Vagina (tissue), 2 donors: ENCODE data around the gene MAD1L1. TPM values are rescaled to one million over a fixed set of nuclear protein-coding genes. Genes with fewer than 3 reads are reported as not detected.

ENCODE experiments used
- DNase-seq, 2 donors: peaks; one replicate each; pipeline ENCODE4 v3.0.0-alpha.2; 2017; ENCODE audit errors: extremely low spot score in 2 of 2
- H3K27ac ChIP-seq: fragments of 200-600 bp; sonication (generic); one replicate; pipeline ENCODE4 v1.5.1; 2019
- H3K27me3 ChIP-seq: fragments of 200-600 bp; sonication (generic); one replicate; pipeline ENCODE4 v1.5.1; 2019
- H3K36me3 ChIP-seq, 2 donors: fragments of 200-600 bp; sonication (generic); one replicate each; pipeline ENCODE4 v1.5.1; 2017 to 2019
- H3K4me1 ChIP-seq: fragments of 200-600 bp; sonication (generic); one replicate; pipeline ENCODE4 v1.5.1; 2019
- H3K4me3 ChIP-seq, 2 donors: fragments of 200-600 bp; sonication (generic); 1 replicate in 1 of 2; 2 replicates in 1 of 2; pipeline ENCODE4 v1.5.1; 2016 to 2019
- H3K9me3 ChIP-seq: fragments of 200-600 bp; sonication (generic); one replicate; pipeline ENCODE4 v1.5.1; 2019
- POLR2A ChIP-seq, 2 donors: fragments of 450-650 bp; IDR thresholded peaks; one replicate each; pipeline ENCODE4 v1.6.1; 2017; ENCODE audit warnings: antibody characterized with exemption in 2 of 2, mild to moderate bottlenecking in 2 of 2, moderate library complexity in 2 of 2
- POLR2AphosphoS5 ChIP-seq, 2 donors: sonication (generic); formaldehyde crosslinking; IDR thresholded peaks; one replicate each; pipeline ENCODE4 v1.9.0; 2017; ENCODE audit warnings: antibody characterized with exemption in 2 of 2, mild to moderate bottlenecking in 2 of 2, low read depth in 1 of 2; ENCODE audit not compliant: insufficient read depth in 1 of 2
- intact Hi-C: fragments of 100-400 bp; cut with DNase I; formaldehyde crosslinking; loops from one replicate; pipeline ENCODE4 v1.15.1; 2023
- total RNA-seq: library from RNA; depleted of rRNA; stranded (reverse); fragments of >200 nt; gene quantifications from one replicate; pipeline ENCODE4 v1.2.3, GENCODE V29; 2016
- TF ChIP-seq, protein P1 (sequence below), 3 experiments: fragments of 450-650 bp in 2 of 3; fragments of 200-600 bp in 1 of 3; sonication (generic) in 1 of 3; IDR thresholded peaks; one replicate each; pipeline ENCODE4 v1.5.1; 2017 to 2019; ENCODE audit warnings: antibody characterized with exemption in 3 of 3, mild to moderate bottlenecking in 2 of 3, moderate library complexity in 2 of 3

Gene MAD1L1
- total RNA-seq, 1 donor from 2014 or later, result 62.4 TPM

- no peak for DNase-seq
- Histone ChIP-seq H3K4me1 (peaks cover 10% of the 10 kb centered on the region), H3K9me3 (no peaks in the 10 kb centered on the region), H3K4me3 (no peak overlapping the region), H3K27me3 (no peaks in the 10 kb centered on the region), H3K36me3 (no peaks in the 10 kb centered on the region), H3K27ac (no peak overlapping the region)
- intact Hi-C loops, result no loop called here
- TF ChIP-seq, protein P1, sequence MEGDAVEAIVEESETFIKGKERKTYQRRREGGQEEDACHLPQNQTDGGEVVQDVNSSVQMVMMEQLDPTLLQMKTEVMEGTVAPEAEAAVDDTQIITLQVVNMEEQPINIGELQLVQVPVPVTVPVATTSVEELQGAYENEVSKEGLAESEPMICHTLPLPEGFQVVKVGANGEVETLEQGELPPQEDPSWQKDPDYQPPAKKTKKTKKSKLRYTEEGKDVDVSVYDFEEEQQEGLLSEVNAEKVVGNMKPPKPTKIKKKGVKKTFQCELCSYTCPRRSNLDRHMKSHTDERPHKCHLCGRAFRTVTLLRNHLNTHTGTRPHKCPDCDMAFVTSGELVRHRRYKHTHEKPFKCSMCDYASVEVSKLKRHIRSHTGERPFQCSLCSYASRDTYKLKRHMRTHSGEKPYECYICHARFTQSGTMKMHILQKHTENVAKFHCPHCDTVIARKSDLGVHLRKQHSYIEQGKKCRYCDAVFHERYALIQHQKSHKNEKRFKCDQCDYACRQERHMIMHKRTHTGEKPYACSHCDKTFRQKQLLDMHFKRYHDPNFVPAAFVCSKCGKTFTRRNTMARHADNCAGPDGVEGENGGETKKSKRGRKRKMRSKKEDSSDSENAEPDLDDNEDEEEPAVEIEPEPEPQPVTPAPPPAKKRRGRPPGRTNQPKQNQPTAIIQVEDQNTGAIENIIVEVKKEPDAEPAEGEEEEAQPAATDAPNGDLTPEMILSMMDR (IDR thresholded peaks at IDR 0.05), result no peak
- TF ChIP-seq POLR2AphosphoS5 (IDR thresholded peaks at IDR 0.05; ENCODE audit: insufficient read depth in 1 of 2, low read depth in 1 of 2) (no peak), POLR2A (IDR thresholded peaks at IDR 0.05) (no peak)
Observed at GRCh38 chr7:1953199-1954190, 279.2 kb downstream of the MAD1L1 start.

DNA sequence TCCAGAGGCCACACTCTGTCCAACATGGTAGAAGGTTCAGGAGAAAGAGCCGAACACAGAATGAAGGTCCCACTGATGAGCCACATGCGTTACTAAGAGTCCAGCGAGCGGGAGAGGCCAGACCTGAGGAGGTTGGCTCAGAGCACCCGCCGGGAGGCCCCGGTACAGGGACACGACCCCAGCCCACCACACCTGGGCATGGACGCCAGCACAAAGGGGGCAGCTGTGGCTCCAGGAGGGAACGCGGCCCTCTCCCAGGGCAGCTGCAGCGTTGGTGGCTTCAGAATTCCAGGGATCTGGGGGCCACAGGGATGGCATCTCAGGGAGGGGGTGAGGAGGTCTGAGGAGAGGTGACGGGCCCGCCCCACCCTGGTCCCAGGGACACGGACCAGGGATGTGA, 280.0 kb downstream of the MAD1L1 start:
- intact Hi-C loops, result no loop called here
- Histone ChIP-seq H3K4me3 (no peak overlapping the region), H3K9me3 (no peaks in the 10 kb centered on the region), H3K27me3 (no peaks in the 10 kb centered on the region), H3K27ac (no peak overlapping the region), H3K36me3 (no peaks in the 10 kb centered on the region), H3K4me1 (peaks cover 17% of the 10 kb centered on the region)
- TF ChIP-seq POLR2A (IDR thresholded peaks at IDR 0.05), result no peak
- TF ChIP-seq, protein P1 (IDR thresholded peaks at IDR 0.05), result no peak
- no peak for TF ChIP-seq POLR2AphosphoS5 (IDR thresholded peaks at IDR 0.05; ENCODE audit: insufficient read depth in 1 of 2, low read depth in 1 of 2)
- DNase-seq, result no peak

DNA sequence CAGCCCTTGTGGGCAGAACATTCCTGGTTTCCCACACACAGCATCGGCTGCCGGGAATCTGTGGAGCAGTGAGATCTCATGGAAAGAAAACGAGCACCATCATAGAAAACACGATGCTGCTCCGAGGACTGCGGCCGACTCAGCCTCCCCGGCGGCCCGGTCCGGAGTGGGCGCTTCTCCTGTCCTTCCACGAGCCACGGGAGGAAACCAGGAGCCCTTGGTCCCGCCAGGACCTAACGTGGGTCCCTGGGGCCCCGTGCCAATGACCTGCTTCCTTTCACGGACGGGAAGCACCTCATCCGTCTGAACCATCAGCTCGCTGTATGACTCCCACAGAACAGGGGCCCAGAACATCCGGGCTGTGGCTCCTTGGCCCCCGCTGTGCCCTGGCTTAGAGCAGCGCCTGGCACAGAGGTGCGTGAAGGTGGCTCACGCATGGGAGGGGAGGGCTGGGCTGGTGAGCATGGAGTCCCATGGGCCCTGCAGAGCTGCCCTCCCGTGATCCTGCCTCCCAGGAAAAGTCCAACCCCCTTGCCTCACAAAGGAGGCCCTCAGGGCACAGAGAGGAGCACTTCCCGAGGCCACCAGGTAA, 280.5 kb downstream of the MAD1L1 start:
- no peaks in the 10 kb centered on the region for H3K9me3 ChIP-seq
- no peak for DNase-seq
- H3K27ac ChIP-seq, result no peak overlapping the region
- intact Hi-C loops, result no loop called here
- H3K4me3 ChIP-seq, result no peak overlapping the region
- H3K27me3 ChIP-seq, result no peaks in the 10 kb centered on the region
- H3K4me1 ChIP-seq, result peaks cover 17% of the 10 kb centered on the region
- TF ChIP-seq POLR2A (IDR thresholded peaks at IDR 0.05) (no peak), POLR2AphosphoS5 (IDR thresholded peaks at IDR 0.05; ENCODE audit: insufficient read depth in 1 of 2, low read depth in 1 of 2) (no peak)
- TF ChIP-seq, protein P1 (IDR thresholded peaks at IDR 0.05), result no peak
- H3K36me3 ChIP-seq, result no peaks in the 10 kb centered on the region

DNA sequence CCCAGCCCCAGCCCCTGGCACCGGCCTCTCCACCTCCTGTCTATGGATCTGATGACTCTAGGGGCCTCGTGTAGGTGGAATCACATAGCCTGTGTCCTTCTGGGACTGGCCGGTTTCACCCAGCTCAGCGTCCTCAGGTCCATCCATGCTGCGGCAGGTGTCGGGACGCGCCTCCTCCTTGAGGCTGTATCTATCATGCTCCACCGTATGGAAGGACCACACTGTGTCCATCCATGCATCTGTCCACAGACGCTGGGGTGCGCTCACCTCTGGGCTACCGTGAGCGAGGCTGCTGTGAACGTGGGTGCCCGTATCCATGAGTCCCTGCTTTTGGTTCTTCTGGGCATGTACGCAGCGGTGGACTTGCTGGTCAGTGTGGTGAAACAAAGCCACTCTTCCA, 281.1 kb downstream of the MAD1L1 start:
- no peaks in the 10 kb centered on the region for H3K9me3 ChIP-seq
- intact Hi-C loops, result no loop called here
- H3K27me3 ChIP-seq, result no peaks in the 10 kb centered on the region
- no peak for DNase-seq
- H3K4me3 ChIP-seq, result no peak overlapping the region
- H3K36me3 ChIP-seq, result no peaks in the 10 kb centered on the region
- TF ChIP-seq, protein P1 (IDR thresholded peaks at IDR 0.05), result no peak
- TF ChIP-seq POLR2A (IDR thresholded peaks at IDR 0.05), result no peak
- TF ChIP-seq POLR2AphosphoS5 (IDR thresholded peaks at IDR 0.05; ENCODE audit: insufficient read depth in 1 of 2, low read depth in 1 of 2), result no peak
- H3K4me1 ChIP-seq, result peaks cover 17% of the 10 kb centered on the region
- no peak overlapping the region for H3K27ac ChIP-seq

GRCh38 chr7:1951159-1951536, 281.6 kb downstream of the MAD1L1 start:
- intact Hi-C loops, result no loop called here
- no peaks in the 10 kb centered on the region for H3K9me3 ChIP-seq
- DNase-seq, result no peak

More at GRCh38 chr7:1951159-1951536, 281.6 kb downstream of the MAD1L1 start:
- Histone ChIP-seq H3K4me3 (no peak overlapping the region), H3K27ac (no peak overlapping the region), H3K27me3 (no peaks in the 10 kb centered on the region), H3K4me1 (peaks cover 17% of the 10 kb centered on the region), H3K36me3 (no peaks in the 10 kb centered on the region)
- TF ChIP-seq POLR2A (IDR thresholded peaks at IDR 0.05) (no peak), POLR2AphosphoS5 (IDR thresholded peaks at IDR 0.05; ENCODE audit: insufficient read depth in 1 of 2, low read depth in 1 of 2) (no peak)
- TF ChIP-seq, protein P1 (IDR thresholded peaks at IDR 0.05), result no peak
